ENCODE measurements around the gene PPP1R9B. TPM values are rescaled to one million over a fixed set of nuclear protein-coding genes. Genes with fewer than 3 reads are reported as not detected.
A peak's percentile ranks its signal among the peaks of the same experiment; 100 is the strongest.

PPP1R9B gene
- total and polyA plus RNA-seq, 8 donors = 13.5 to 34.6 (median 17.7) TPM

DNA sequence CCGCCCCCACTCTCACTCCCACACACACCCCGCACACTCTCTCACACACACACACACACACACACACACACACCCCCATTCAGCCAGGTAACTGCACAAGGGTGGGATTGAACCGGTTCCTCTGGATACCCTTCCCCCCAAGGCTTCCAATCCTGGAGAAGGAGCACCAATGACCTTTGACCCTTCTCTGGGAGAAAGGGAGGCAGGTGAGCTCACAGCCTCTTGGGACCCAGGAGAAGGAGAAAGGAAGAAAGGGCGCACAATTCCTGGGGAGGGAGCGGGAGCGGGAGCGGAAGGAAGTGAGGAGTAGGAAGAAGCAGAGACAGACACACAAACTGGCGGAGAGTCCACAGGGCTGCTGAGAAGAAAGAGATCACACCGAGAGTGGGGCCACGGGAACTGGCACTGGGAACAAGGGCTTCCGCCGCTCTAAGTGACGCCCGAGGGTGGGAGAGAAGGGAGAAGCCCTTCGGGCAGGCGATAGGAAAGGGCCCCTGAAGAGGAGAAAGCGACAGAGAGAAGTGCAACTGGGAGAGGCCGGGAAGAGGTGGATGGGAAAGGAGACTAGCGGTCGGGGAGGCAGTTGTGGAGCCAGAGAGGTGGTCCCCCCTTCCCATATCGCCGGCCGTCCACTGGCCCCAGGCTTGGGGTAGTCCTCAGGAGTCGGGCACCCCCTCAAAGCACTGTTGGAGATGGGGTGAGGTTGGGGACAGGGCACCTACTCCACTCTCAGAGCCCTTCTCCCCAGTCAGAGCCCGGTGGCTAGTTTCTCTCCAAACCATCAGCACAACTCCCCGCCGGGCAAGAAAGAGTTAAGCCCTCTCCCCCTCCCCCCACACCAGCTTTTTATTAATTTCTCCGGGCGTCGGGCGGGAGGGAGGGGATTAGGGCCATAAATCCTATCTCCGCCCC is 21.8 kb downstream of the PPP1R9B start:
- DNase-seq (no peak), FAIRE-seq (no peak), ATAC-seq (no peak)
- no peaks in the 10 kb centered on the region for H3K9me3 ChIP-seq
- H3K27me3 ChIP-seq = peaks cover 0 to 8% (median 0%) of the 10 kb centered on the region in 4 donors
- H3K4me3 ChIP-seq = peak overlapping the region in 2 of 4 donors; percentile 11 to 44
- WGBS, 2 donors = 36 to 37% methylated on average over 28 to 32 of the region's 32 CpGs
- intact Hi-C loops (cut with DNase I) = no loop called here
- no peaks in the 10 kb centered on the region for H3K36me3 ChIP-seq
- H3K27ac ChIP-seq = no peak overlapping the region
- H3K4me1 ChIP-seq = peaks cover 0 to 3% (median 2%) of the 10 kb centered on the region in 3 donors
- TF ChIP-seq, protein P1, sequence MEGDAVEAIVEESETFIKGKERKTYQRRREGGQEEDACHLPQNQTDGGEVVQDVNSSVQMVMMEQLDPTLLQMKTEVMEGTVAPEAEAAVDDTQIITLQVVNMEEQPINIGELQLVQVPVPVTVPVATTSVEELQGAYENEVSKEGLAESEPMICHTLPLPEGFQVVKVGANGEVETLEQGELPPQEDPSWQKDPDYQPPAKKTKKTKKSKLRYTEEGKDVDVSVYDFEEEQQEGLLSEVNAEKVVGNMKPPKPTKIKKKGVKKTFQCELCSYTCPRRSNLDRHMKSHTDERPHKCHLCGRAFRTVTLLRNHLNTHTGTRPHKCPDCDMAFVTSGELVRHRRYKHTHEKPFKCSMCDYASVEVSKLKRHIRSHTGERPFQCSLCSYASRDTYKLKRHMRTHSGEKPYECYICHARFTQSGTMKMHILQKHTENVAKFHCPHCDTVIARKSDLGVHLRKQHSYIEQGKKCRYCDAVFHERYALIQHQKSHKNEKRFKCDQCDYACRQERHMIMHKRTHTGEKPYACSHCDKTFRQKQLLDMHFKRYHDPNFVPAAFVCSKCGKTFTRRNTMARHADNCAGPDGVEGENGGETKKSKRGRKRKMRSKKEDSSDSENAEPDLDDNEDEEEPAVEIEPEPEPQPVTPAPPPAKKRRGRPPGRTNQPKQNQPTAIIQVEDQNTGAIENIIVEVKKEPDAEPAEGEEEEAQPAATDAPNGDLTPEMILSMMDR (IDR thresholded peaks at IDR 0.05) = no peak

DNA sequence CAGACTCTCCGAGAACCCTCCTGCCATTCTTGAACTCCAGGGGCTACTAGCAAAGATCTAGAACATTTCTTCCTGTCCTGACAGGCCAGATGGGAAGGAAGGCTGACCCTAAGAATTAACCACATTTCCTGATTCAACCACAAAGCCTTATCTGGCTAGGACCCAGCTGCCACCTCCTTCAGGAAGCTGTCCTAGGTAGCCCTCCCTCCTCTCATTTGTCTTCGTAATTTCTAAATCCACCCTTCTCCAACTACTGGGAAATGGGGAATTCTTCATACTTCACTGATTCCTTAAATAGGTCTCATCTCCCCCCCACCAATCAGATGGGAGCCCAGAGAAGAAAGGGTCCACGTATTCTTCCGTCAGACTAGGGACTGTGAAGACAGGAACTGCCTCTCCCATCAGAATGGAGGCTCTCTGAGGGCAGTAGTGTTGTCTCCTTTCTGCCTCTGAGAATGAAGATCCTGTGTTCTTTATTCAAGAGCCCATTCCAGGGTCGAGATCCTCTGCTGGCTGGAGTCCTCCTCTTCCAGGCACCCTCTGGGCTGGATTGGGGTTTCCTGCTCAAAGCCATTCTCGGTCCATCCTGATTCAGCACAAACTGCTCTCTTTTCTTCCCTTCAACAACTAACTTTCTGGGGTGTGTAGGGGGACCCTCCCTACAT is 22.6 kb downstream of the PPP1R9B start:
- TF ChIP-seq, protein P1 (IDR thresholded peaks at IDR 0.05) = no peak
- H3K27ac ChIP-seq = no peak overlapping the region
- no peaks in the 10 kb centered on the region for H3K36me3 ChIP-seq
- H3K9me3 ChIP-seq = no peaks in the 10 kb centered on the region
- 75 to 85% methylated on average over 6 of the region's 6 CpGs for WGBS, 2 donors
- no peak for FAIRE-seq
- peaks cover 0 to 3% (median 2%) of the 10 kb centered on the region in 3 donors for H3K4me1 ChIP-seq
- DNase-seq = no peak
- no peak overlapping the region for H3K4me3 ChIP-seq
- intact Hi-C loops (cut with DNase I) = no loop called here
- ATAC-seq = no peak
- H3K27me3 ChIP-seq = peaks cover 0 to 8% (median 0%) of the 10 kb centered on the region in 4 donors

DNA sequence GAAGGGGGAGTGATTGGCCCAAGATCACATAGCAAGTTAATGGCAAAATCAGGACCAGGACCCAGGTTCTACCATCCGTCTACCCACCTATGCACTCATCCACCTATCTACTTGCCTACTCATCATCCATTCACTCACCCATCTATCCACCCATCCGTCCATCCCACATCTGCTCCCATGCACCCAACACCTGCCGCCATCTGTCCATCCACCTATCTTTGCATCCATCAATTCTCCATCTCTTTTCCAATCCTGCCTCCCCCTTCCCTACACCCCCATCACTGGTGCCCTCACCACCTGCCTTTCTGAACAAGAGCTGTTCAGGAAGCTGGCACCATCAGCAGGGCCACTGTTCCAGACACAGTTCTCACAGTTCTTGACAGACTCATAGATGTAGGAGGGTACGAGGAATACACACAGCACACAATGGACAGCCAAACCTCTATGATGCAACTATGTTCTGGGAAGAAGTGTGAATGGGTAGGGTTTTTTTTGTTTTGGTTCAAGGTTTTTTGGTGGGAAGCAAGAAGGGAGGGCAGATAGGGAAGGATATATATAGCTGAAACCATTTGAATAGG is 25.0 kb downstream of the PPP1R9B start:
- FAIRE-seq = no peak
- Histone ChIP-seq H3K9me3 (no peaks in the 10 kb centered on the region), H3K4me1 (peaks cover 0 to 3% (median 2%) of the 10 kb centered on the region in 3 donors), H3K27me3 (peaks cover 0 to 8% (median 0%) of the 10 kb centered on the region in 4 donors), H3K27ac (no peak overlapping the region), H3K36me3 (no peaks in the 10 kb centered on the region), H3K4me3 (no peak overlapping the region)
- WGBS, 2 donors = 82 to 92% methylated on average over 4 of the region's 4 CpGs
- TF ChIP-seq, protein P1 (IDR thresholded peaks at IDR 0.05) = no peak
- ATAC-seq = no peak
- intact Hi-C loops (cut with DNase I) = no loop called here
- DNase-seq = no peak

DNA sequence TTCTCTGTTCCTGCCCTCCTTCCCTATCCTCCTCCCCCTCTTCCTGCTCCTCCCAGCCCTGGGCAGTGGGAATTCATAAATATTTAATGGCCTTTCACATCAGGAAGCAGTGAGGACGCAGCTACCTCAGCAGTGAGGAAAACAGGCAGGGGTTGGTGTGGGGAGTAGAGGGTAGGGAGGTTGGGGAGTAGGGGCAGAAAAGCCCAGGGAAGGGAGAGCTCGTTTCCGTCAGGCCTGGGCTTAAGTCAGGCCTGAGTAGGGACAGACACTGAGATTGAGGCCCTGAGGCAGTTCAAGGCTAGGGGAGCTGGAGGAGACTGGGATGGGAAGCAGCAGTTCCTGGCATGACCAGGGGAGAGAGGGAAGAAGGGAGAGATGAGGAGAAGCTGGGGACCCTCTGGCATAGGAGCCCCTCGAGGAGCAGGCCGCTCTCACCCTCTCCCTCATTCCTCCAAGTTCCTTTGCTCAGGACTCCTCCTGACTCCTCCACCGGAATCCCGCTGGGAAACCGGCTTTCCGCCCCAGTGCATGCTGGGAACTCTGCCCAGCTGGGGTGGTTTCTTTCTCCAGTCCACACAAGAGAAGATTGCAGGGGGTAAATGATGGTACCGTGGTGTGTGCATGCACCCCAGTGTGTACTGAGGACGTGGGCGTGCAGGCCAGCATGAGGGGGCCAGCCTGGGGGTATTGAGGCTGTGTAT is 26.7 kb downstream of the PPP1R9B start:
- TF ChIP-seq, protein P1 (IDR thresholded peaks at IDR 0.05) = no peak
- H3K36me3 ChIP-seq = no peaks in the 10 kb centered on the region
- H3K4me3 ChIP-seq = no peak overlapping the region
- no peaks in the 10 kb centered on the region for H3K4me1 ChIP-seq
- no peaks in the 10 kb centered on the region for H3K27me3 ChIP-seq
- H3K27ac ChIP-seq = no peak overlapping the region
- ATAC-seq = peak in 2 of 4 donors; percentile 50 to 54
- WGBS, 2 donors = 49% methylated on average over 12 of the region's 12 CpGs
- no peak for FAIRE-seq
- intact Hi-C loops (cut with DNase I) = no loop called here
- DNase-seq = no peak
- H3K9me3 ChIP-seq = no peaks in the 10 kb centered on the region
